ENCODE data around the gene RAMP1. TPM values are rescaled to one million over a fixed set of nuclear protein-coding genes. Genes with fewer than 3 reads are reported as not detected.

RAMP1 gene
- total RNA-seq, 1 experiment from 2014 or later: 0.63 TPM

- H3K23ac ChIP-seq (ENCODE audit: insufficient read length, low read depth, low read length): no peak overlapping the region
- no peaks in the 10 kb centered on the region for H3K9me3 ChIP-seq (ENCODE audit: control insufficient read depth, low read depth, low read length)
- no peaks in the 10 kb centered on the region for H3K23me2 ChIP-seq (ENCODE audit: insufficient read length, low read depth, low read length, poor library complexity, severe bottlenecking)
- no peaks in the 10 kb centered on the region for H3K27me3 ChIP-seq (ENCODE audit: insufficient read depth, low read length)
- no peak overlapping the region for H4K91ac ChIP-seq (ENCODE audit: insufficient read length, low read depth, low read length)
- no peak overlapping the region for H3K4me2 ChIP-seq (ENCODE audit: insufficient read depth, insufficient read length, low read length)
- H2BK120ac ChIP-seq (ENCODE audit: low read depth, low read length, poor library complexity, severe bottlenecking): no peak overlapping the region
- H3K27me3 Mint-ChIP-seq (ENCODE audit: low read depth): peaks cover 12% of the 10 kb centered on the region; the same call in 1 of the 2 replicates
- no peak overlapping the region for H4K8ac ChIP-seq (replicated peaks; ENCODE audit: insufficient read length, low read depth, low read length)
- H3K4me3 Mint-ChIP-seq: no peak overlapping the region
- H2BK15ac ChIP-seq (ENCODE audit: low read depth, low read length): no peak overlapping the region
- H3K9me3 Mint-ChIP-seq: no peaks in the 10 kb centered on the region
- H3K56ac ChIP-seq (ENCODE audit: insufficient read length, low read depth, low read length): no peak overlapping the region
- H3T11ph ChIP-seq (ENCODE audit: low read length): no peak overlapping the region
- H2AFZ ChIP-seq (ENCODE audit: low read length): no peak overlapping the region
- H3K4me1 Mint-ChIP-seq: no peaks in the 10 kb centered on the region
- H3K18ac ChIP-seq (ENCODE audit: insufficient read length, low read depth, low read length): no peak overlapping the region
- no peak overlapping the region for H3K27ac Mint-ChIP-seq
- TF ChIP-seq CTCF (conservative IDR thresholded peaks at IDR 0.05): no peak
- no peaks in the 10 kb centered on the region for H3K36me3 Mint-ChIP-seq (ENCODE audit: insufficient read depth in 1 of 3, low read depth in 3 of 3)
- no peak overlapping the region for H3K4ac ChIP-seq (ENCODE audit: low read depth, low read length)
- H2BK20ac ChIP-seq (ENCODE audit: low read depth, low read length, poor library complexity, severe bottlenecking): no peak overlapping the region
- H3K27ac ChIP-seq (ENCODE audit: insufficient read length, low read depth, low read length): no peak overlapping the region
- no peak overlapping the region for H2AK5ac ChIP-seq (ENCODE audit: insufficient read length, low read length)
- H3K79me2 ChIP-seq (ENCODE audit: insufficient read depth, low read length): no peaks in the 10 kb centered on the region
- no CpG with 5 or more reads among the region's 5 CpGs for WGBS (ENCODE audit: extremely low coverage, insufficient read length, low lambda C conversion rate)
- H4K5ac ChIP-seq (ENCODE audit: insufficient read length, low read depth, low read length): no peak overlapping the region
- H3K14ac ChIP-seq (ENCODE audit: insufficient read depth, low read length): no peak overlapping the region
- no peak overlapping the region for H3K9ac ChIP-seq (ENCODE audit: extremely low read depth, insufficient read length, low read length)
- no peak for DNase-seq
- H2BK12ac ChIP-seq (ENCODE audit: insufficient read length, low read depth, low read length): no peak overlapping the region
- H3K79me1 ChIP-seq (ENCODE audit: insufficient read depth, low read depth, low read length, poor library complexity, severe bottlenecking): no peaks in the 10 kb centered on the region
- no peak overlapping the region for H2BK5ac ChIP-seq (ENCODE audit: insufficient read length, low read length)
- no peaks in the 10 kb centered on the region for H3K4me1 ChIP-seq (ENCODE audit: insufficient read depth, low read length)
- H4K20me1 ChIP-seq (ENCODE audit: control insufficient read depth, insufficient read depth, insufficient read length): no peaks in the 10 kb centered on the region
Observed at GRCh38 chr2:237818066-237818473, 41.4 kb upstream of the RAMP1 start.

Data from H9 (cell line).